ENCODE data around the gene MGRN1.
A peak's percentile ranks its signal among the peaks of the same experiment; 100 is the strongest.

MGRN1 gene

GRCh38 chr16:4689091-4689671 lies 64.6 kb downstream of the MGRN1 start:
- no peak for DNase-seq

- DNase-seq = no peak
Measured at GRCh38 chr16:4689864-4690704, 65.5 kb downstream of the MGRN1 start.

- DNase-seq = no peak
Measured at GRCh38 chr16:4690946-4691665, 66.5 kb downstream of the MGRN1 start.

- no peak for DNase-seq
Measured at GRCh38 chr16:4691666-4692412, 67.2 kb downstream of the MGRN1 start.

GRCh38 chr16:4692460-4693295 lies 68.1 kb downstream of the MGRN1 start:
- DNase-seq = no peak

- peak; percentile 97 to 98 for DNase-seq
Measured at GRCh38 chr16:4693296-4693955, 68.8 kb downstream of the MGRN1 start, which contains the start of gene NUDT16L1. Gene NUDT16L1 (plus strand): TSS chr16:4693562. CDS start chr16:4693727, 165 bp downstream.

GRCh38 chr16:4693956-4694641 lies 69.5 kb downstream of the MGRN1 start:
- DNase-seq = peak; percentile 63 to 68

- no peak for DNase-seq
Measured at GRCh38 chr16:4694642-4695451, 70.2 kb downstream of the MGRN1 start.

- no peak for DNase-seq
Measured at GRCh38 chr16:4695473-4696171, 71.0 kb downstream of the MGRN1 start.

- no peak for DNase-seq
Measured at GRCh38 chr16:4696172-4696904, 71.7 kb downstream of the MGRN1 start.

GRCh38 chr16:4696905-4697847 lies 72.5 kb downstream of the MGRN1 start:
- no peak for DNase-seq

GRCh38 chr16:4697848-4698291 lies 73.2 kb downstream of the MGRN1 start:
- DNase-seq = no peak

- no peak for DNase-seq
Measured at GRCh38 chr16:4698321-4699045, 73.9 kb downstream of the MGRN1 start.

- DNase-seq = no peak
Measured at GRCh38 chr16:4699046-4699556, 74.5 kb downstream of the MGRN1 start.

- DNase-seq = peak in 1 of 2 experiments; percentile 52
Measured at GRCh38 chr16:4700380-4700996, 75.9 kb downstream of the MGRN1 start.
